Testis (tissue), 3 donors: Measurements from ENCODE around the gene ZEB1. TPM values are rescaled to one million over a fixed set of nuclear protein-coding genes. Genes with fewer than 3 reads are reported as not detected.

Experiments used
- DNase-seq: peaks from one replicate; pipeline ENCODE4 v3.0.0-alpha.2; 2019
- H3K27ac ChIP-seq, 2 donors: fragments of 200-600 bp; sonication (generic); one replicate each; pipeline ENCODE4 v1.5.1; 2019
- H3K27me3 ChIP-seq: fragments of 200-600 bp; sonication (generic); one replicate; pipeline ENCODE4 v1.5.1; 2019
- H3K36me3 ChIP-seq: fragments of 200-600 bp; sonication (generic); one replicate; pipeline ENCODE4 v1.5.1; 2017; ENCODE audit warnings: low read depth; ENCODE audit errors: missing control alignments
- H3K4me1 ChIP-seq: fragments of 200-600 bp; sonication (generic); one replicate; pipeline ENCODE4 v1.5.1; 2019
- H3K4me3 ChIP-seq, 2 donors: fragments of 200-600 bp; sonication (generic); one replicate each; pipeline ENCODE4 v1.5.1; 2017 to 2019
- H3K9me3 ChIP-seq: fragments of 200-600 bp; sonication (generic); one replicate; pipeline ENCODE4 v1.5.1; 2017
- CTCF ChIP-seq, 3 experiments: fragments of 450-650 bp in 2 of 3; fragments of 200-600 bp in 1 of 3; sonication (generic) in 1 of 3; IDR thresholded peaks; one replicate each; pipeline ENCODE4 v1.5.1; 2016 to 2019; ENCODE audit warnings: antibody characterized with exemption in 3 of 3, mild to moderate bottlenecking in 2 of 3, moderate library complexity in 1 of 3
- POLR2A ChIP-seq: fragments of 450-650 bp; IDR thresholded peaks from one replicate; pipeline ENCODE4 v1.6.1; 2017; ENCODE audit warnings: antibody characterized with exemption, mild to moderate bottlenecking, moderate library complexity
- WGBS, 2 donors: methylation state at CpG; one replicate each; pipeline ENCODE4 v1.1.5; 2018; 5-methylcytosine and 5-hydroxymethylcytosine counted together
- intact Hi-C: fragments of 100-400 bp; cut with DNase I; formaldehyde crosslinking; loops from one replicate; pipeline ENCODE4 v1.15.1; 2023; ENCODE audit warnings: low total_unique reads
- polyA plus RNA-seq: library from polyadenylated mRNA; stranded (reverse); fragments of 350-450 nt; fragmentation: Illumina TruSeq; extraction: RNeasy Lipid Tissue Mini Kit (QIAGEN cat#74804); gene quantifications from one replicate; pipeline ENCODE4 v1.2.3, GENCODE V29; 2014; ENCODE audit warnings: low read depth, low replicate concordance; ENCODE audit not compliant: insufficient read depth
- total RNA-seq, 2 donors: library from RNA; depleted of rRNA; stranded (reverse); fragments of >200 nt; gene quantifications; one replicate each; pipeline ENCODE4 v1.2.3, GENCODE V29; 2016

ZEB1 gene
- total and polyA plus RNA-seq, 3 donors from 2014 or later: 22.2 to 35.9 (median 26.3) TPM

GRCh38 chr10:31304291-31304970 lies 14.6 kb upstream of the ZEB1 start:
- DNase-seq: no peak
- no peaks in the 10 kb centered on the region for H3K4me1 ChIP-seq
- H3K27ac ChIP-seq: no peak overlapping the region
- intact Hi-C loops: no loop called here
- H3K36me3 ChIP-seq: no peaks in the 10 kb centered on the region
- no peaks in the 10 kb centered on the region for H3K27me3 ChIP-seq
- no peak overlapping the region for H3K4me3 ChIP-seq
- 83 to 84% methylated on average over 6 of the region's 6 CpGs for WGBS, 2 donors
- TF ChIP-seq CTCF (IDR thresholded peaks at IDR 0.05): no peak
- no peak for TF ChIP-seq POLR2A
- no peaks in the 10 kb centered on the region for H3K9me3 ChIP-seq

DNA sequence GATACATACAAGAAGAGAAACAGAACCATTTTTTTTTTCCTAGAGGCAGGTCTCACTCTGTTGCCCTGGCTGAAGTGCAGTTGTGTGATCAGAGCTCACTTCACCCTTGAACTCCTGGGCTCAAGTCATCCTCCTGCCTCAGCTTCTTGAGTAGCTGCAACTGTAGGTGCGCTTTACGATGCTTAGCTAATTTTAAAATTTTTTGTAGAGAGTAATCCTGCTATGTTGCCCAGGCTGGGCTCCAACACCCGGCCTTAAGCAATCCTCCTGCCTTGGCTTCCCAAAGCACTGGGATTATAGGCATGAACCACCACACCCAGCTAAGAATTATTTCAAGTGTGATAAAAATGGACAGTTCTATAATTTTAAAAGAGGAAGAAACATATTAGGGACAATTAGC lies 5.6 kb upstream of the ZEB1 start:
- WGBS, 2 donors: 94% methylated on average over 3 of the region's 3 CpGs
- TF ChIP-seq POLR2A: no peak
- TF ChIP-seq CTCF (IDR thresholded peaks at IDR 0.05): no peak
- intact Hi-C loops: no loop called here
- no peaks in the 10 kb centered on the region for H3K36me3 ChIP-seq
- H3K27ac ChIP-seq: no peak overlapping the region
- H3K27me3 ChIP-seq: no peaks in the 10 kb centered on the region
- no peak for DNase-seq
- no peaks in the 10 kb centered on the region for H3K9me3 ChIP-seq
- no peak overlapping the region for H3K4me3 ChIP-seq
- no peaks in the 10 kb centered on the region for H3K4me1 ChIP-seq

- no peak for DNase-seq
- 84 to 90% methylated on average over 8 of the region's 8 CpGs for WGBS, 2 donors
- Histone ChIP-seq H3K27ac (no peak overlapping the region), H3K9me3 (no peaks in the 10 kb centered on the region), H3K4me1 (no peaks in the 10 kb centered on the region), H3K4me3 (no peak overlapping the region), H3K36me3 (no peaks in the 10 kb centered on the region), H3K27me3 (no peaks in the 10 kb centered on the region)
- intact Hi-C loops: no loop called here
- TF ChIP-seq CTCF (IDR thresholded peaks at IDR 0.05) (no peak), POLR2A (no peak)
Measured at GRCh38 chr10:31314256-31315150, 4.5 kb upstream of the ZEB1 start.

DNA sequence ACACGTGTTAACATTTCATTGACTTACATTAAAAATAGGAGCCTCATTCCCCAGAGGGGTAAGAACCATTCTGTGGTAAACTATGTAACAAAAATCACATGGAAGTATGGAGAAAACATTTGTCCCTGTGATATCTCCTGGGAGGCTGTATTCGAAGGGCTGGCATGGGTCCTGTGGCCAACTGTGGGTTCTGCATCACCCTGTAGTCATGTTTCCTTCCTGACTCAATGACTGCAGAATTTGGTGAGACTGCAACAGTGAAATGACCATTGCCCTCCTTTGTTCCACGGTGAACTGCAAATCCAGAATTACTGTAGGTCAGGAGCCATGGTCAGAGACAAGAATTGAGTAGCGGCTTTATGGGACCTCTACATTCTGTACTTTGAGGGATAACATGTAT lies 3.6 kb upstream of the ZEB1 start:
- no peaks in the 10 kb centered on the region for H3K27me3 ChIP-seq
- no peak overlapping the region for H3K4me3 ChIP-seq
- intact Hi-C loops: no loop called here
- TF ChIP-seq POLR2A: no peak
- no peak for TF ChIP-seq CTCF (IDR thresholded peaks at IDR 0.05)
- no peak for DNase-seq
- H3K36me3 ChIP-seq: no peaks in the 10 kb centered on the region
- H3K4me1 ChIP-seq: no peaks in the 10 kb centered on the region
- no peaks in the 10 kb centered on the region for H3K9me3 ChIP-seq
- H3K27ac ChIP-seq: no peak overlapping the region
- WGBS, 2 donors: 70 to 82% methylated on average over 4 of the region's 4 CpGs
